ENCODE results near the gene TMTC3. TPM values are rescaled to one million over a fixed set of nuclear protein-coding genes. Genes with fewer than 3 reads are reported as not detected.

Gene TMTC3
- polyA plus RNA-seq (2011; rRNA removed) (32.7 and 34.9 TPM in 2 replicates), polyA plus RNA-seq (2017; fragmentation: RNase III; extraction: RNeasy Plus Mini Kit Qiagen cat#74134 plus additional on column Dnase treatment) (10.8 to 12.0 TPM (median 11.5 TPM) in 3 replicates), polyA minus RNA-seq (2011; rRNA and poly(A)+ RNA removed) (50.1 and 62.0 TPM in 2 replicates)
- polyA plus RNA-seq (2012; cell fraction: cytosol; rRNA removed) = 2.1 and 2.8 TPM in 2 replicates
- polyA plus RNA-seq (2012; cell fraction: nucleus; rRNA removed) = 1.8 and 2.9 TPM in 2 replicates

GRCh38 chr12:88141774-88142609 lies at the start of gene TMTC3, which contains the start of gene CEP290:
TSS of gene TMTC3 (plus strand) at chr12:88142307. CDS start at chr12:88148316, 6,009 bp downstream.
TSS of gene CEP290 (minus strand) at chr12:88142088. CDS start at chr12:88141307, 781 bp downstream.
- DNase-seq (ENCODE audit: low read depth in 1 of 2, low spot score in 1 of 2) (peak; percentile 90 to 100), ATAC-seq (peak; percentile 98 to 99), FAIRE-seq (peak; percentile 98)
- Histone ChIP-seq H3K4me1 (peaks cover 28% of the 10 kb centered on the region), H3K4me2 (peak within 1 kb of the TSS; percentile 82), H3K27ac (peak within 1 kb of the TSS; percentile 78 to 91), H3K9me3 (no peaks in the 10 kb centered on the region), H3K4me3 (peak within 1 kb of the TSS; percentile 76)
- CTCF ChIA-PET = interaction anchor here (0.6 to 1.7 kb wide), 3 partner anchors 12 to 852 kb away, joined by 4 to 6 read pairs (median 4); no protein-coding TSS in a partner anchor
- POLR2A ChIA-PET = interaction anchor here (0.6 to 1.3 kb wide), 5 partner anchors 12 to 439 kb away, joined by 3 to 4 read pairs (median 3); no protein-coding TSS in a partner anchor
- WGBS (ENCODE audit: missing lambda C conversion rate) = under 1% methylated on average over 45 of the region's 49 CpGs
- TF ChIP-seq HEYL (CRISPR knock-in tag; IDR thresholded peaks at IDR 0.05) (no peak), ZFP36 (IDR thresholded peaks at IDR 0.05; ENCODE audit: borderline replicate concordance, partially characterized antibody) (no peak), MAFK (IDR thresholded peaks at IDR 0.05; ENCODE audit: partially characterized antibody) (peak; percentile 21), TFCP2L1 (CRISPR knock-in tag; IDR thresholded peaks at IDR 0.05) (no peak), HMGXB4 (CRISPR knock-in tag; IDR thresholded peaks at IDR 0.05; ENCODE audit: borderline replicate concordance) (no peak), NPAS2 (CRISPR knock-in tag; IDR thresholded peaks at IDR 0.05; ENCODE audit: borderline replicate concordance) (no peak), POLR2A (IDR thresholded peaks at IDR 0.05; ENCODE audit: low read length) (peak; percentile 73), FOSL2 (IDR thresholded peaks at IDR 0.05) (no peak), FOSL2 (CRISPR knock-in tag; IDR thresholded peaks at IDR 0.05) (no peak; the same call in 1 of the 2 replicates), RARB (CRISPR knock-in tag; IDR thresholded peaks at IDR 0.05) (no peak), NFE2L2 (conservative IDR thresholded peaks at IDR 0.05; ENCODE audit: low read length) (no peak), KDM1A (IDR thresholded peaks at IDR 0.05; ENCODE audit: low read depth) (no peak), PHF8 (IDR thresholded peaks at IDR 0.05; ENCODE audit: borderline replicate concordance, low read depth) (peak; percentile 76), MYC (IDR thresholded peaks at IDR 0.05; ENCODE audit: borderline replicate concordance, low read length) (peak; percentile 32), SMC3 (IDR thresholded peaks at IDR 0.05) (no peak), NR3C1 (IDR thresholded peaks at IDR 0.05) (no peak), CBX8 (IDR thresholded peaks at IDR 0.05) (no peak), GATA3 (IDR thresholded peaks at IDR 0.05; ENCODE audit: borderline replicate concordance) (no peak; the same call in 1 of the 2 replicates), EHMT2 (IDR thresholded peaks at IDR 0.05; ENCODE audit: low read depth) (no peak), ZSCAN20 (CRISPR knock-in tag; IDR thresholded peaks at IDR 0.05) (no peak), RFX5 (IDR thresholded peaks at IDR 0.05) (no peak), ESRRA (IDR thresholded peaks at IDR 0.05; ENCODE audit: borderline replicate concordance, low read length) (no peak), KDM5A (IDR thresholded peaks at IDR 0.05) (peak; percentile 11; the same call in 1 of the 2 replicates), MAZ (IDR thresholded peaks at IDR 0.05; ENCODE audit: borderline replicate concordance, low read depth, low read length) (0 out of 2 replicates have a peak, but pooled peaks have one; percentile 61), EP300 (IDR thresholded peaks at IDR 0.05) (no peak), HES2 (IDR thresholded peaks at IDR 0.05) (no peak), FOXS1 (CRISPR knock-in tag; IDR thresholded peaks at IDR 0.05) (no peak), RNF2 (IDR thresholded peaks at IDR 0.05; ENCODE audit: borderline replicate concordance, low read depth) (no peak), CHD2 (IDR thresholded peaks at IDR 0.05; ENCODE audit: low read length, partially characterized antibody) (no peak), TP53 (CRISPR knock-in tag; IDR thresholded peaks at IDR 0.05) (no peak)
- TF ChIP-seq, protein P1, sequence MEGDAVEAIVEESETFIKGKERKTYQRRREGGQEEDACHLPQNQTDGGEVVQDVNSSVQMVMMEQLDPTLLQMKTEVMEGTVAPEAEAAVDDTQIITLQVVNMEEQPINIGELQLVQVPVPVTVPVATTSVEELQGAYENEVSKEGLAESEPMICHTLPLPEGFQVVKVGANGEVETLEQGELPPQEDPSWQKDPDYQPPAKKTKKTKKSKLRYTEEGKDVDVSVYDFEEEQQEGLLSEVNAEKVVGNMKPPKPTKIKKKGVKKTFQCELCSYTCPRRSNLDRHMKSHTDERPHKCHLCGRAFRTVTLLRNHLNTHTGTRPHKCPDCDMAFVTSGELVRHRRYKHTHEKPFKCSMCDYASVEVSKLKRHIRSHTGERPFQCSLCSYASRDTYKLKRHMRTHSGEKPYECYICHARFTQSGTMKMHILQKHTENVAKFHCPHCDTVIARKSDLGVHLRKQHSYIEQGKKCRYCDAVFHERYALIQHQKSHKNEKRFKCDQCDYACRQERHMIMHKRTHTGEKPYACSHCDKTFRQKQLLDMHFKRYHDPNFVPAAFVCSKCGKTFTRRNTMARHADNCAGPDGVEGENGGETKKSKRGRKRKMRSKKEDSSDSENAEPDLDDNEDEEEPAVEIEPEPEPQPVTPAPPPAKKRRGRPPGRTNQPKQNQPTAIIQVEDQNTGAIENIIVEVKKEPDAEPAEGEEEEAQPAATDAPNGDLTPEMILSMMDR (IDR thresholded peaks at IDR 0.05) = no peak
- TF ChIP-seq, protein P2, sequence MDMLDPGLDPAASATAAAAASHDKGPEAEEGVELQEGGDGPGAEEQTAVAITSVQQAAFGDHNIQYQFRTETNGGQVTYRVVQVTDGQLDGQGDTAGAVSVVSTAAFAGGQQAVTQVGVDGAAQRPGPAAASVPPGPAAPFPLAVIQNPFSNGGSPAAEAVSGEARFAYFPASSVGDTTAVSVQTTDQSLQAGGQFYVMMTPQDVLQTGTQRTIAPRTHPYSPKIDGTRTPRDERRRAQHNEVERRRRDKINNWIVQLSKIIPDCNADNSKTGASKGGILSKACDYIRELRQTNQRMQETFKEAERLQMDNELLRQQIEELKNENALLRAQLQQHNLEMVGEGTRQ (IDR thresholded peaks at IDR 0.05) = no peak
- TF ChIP-seq, protein P3, sequence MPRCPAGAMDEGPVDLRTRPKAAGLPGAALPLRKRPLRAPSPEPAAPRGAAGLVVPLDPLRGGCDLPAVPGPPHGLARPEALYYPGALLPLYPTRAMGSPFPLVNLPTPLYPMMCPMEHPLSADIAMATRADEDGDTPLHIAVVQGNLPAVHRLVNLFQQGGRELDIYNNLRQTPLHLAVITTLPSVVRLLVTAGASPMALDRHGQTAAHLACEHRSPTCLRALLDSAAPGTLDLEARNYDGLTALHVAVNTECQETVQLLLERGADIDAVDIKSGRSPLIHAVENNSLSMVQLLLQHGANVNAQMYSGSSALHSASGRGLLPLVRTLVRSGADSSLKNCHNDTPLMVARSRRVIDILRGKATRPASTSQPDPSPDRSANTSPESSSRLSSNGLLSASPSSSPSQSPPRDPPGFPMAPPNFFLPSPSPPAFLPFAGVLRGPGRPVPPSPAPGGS (IDR thresholded peaks at IDR 0.05) = no peak
- TF ChIP-seq, protein P4, sequence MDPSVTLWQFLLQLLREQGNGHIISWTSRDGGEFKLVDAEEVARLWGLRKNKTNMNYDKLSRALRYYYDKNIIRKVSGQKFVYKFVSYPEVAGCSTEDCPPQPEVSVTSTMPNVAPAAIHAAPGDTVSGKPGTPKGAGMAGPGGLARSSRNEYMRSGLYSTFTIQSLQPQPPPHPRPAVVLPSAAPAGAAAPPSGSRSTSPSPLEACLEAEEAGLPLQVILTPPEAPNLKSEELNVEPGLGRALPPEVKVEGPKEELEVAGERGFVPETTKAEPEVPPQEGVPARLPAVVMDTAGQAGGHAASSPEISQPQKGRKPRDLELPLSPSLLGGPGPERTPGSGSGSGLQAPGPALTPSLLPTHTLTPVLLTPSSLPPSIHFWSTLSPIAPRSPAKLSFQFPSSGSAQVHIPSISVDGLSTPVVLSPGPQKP (IDR thresholded peaks at IDR 0.05; ENCODE audit: low read depth, low read length) = no peak

Measured in A549 (cell line).